ENCODE results near the gene WDFY2.

- TF ChIP-seq CTCF (conservative IDR thresholded peaks at IDR 0.05) (no peak), EZH2 (IDR thresholded peaks at IDR 0.05; ENCODE audit: low read depth) (no peak)
Measured at GRCh38 chr13:51601601-51602565, 17.6 kb downstream of the WDFY2 start.

All from PC-9 (cell line).